Gastroesophageal sphincter (tissue), 4 donors: ENCODE measurements around the gene MIDN. TPM values are rescaled to one million over a fixed set of nuclear protein-coding genes. Genes with fewer than 3 reads are reported as not detected.

ENCODE experiments used
- ATAC-seq: fragments of 150-250 bp; one replicate; pipeline ENCODE4 v1.9.1; 2016; ENCODE audit warnings: mild to moderate bottlenecking, moderate library complexity
- H3K27ac ChIP-seq, 4 donors: fragments of 200-600 bp; sonication (generic) in 3 of 4; 1 replicate in 3 of 4; 2 replicates in 1 of 4; pipeline ENCODE4 v1.5.1; 2016 to 2019
- H3K27me3 ChIP-seq: fragments of 200-600 bp; sonication (generic); one replicate; pipeline ENCODE4 v1.5.1; 2019
- H3K36me3 ChIP-seq, 2 donors: fragments of 200-600 bp; sonication (generic); one replicate each; pipeline ENCODE4 v1.5.1; 2019; ENCODE audit warnings: control low read depth in 1 of 2
- H3K4me1 ChIP-seq, 3 donors: fragments of 200-600 bp; sonication (generic); 1 replicate in 2 of 3; 2 replicates in 1 of 3; pipeline ENCODE4 v1.5.1; 2016 to 2019; ENCODE audit warnings: control low read depth in 2 of 3
- H3K4me3 ChIP-seq, 2 donors: fragments of 200-600 bp; sonication (generic); one replicate each; pipeline ENCODE4 v1.5.1; 2019; ENCODE audit warnings: mild to moderate bottlenecking in 1 of 2, moderate library complexity in 1 of 2
- H3K9me3 ChIP-seq, 3 donors: fragments of 200-600 bp; sonication (generic); one replicate each; pipeline ENCODE4 v1.5.1; 2017 to 2019; ENCODE audit warnings: control low read depth in 2 of 3
- EP300 ChIP-seq: sonication (generic); formaldehyde crosslinking; IDR thresholded peaks from one replicate; pipeline ENCODE4 v1.6.1; 2017; ENCODE audit warnings: antibody characterized with exemption, mild to moderate bottlenecking
- POLR2A ChIP-seq, 2 donors: fragments of 450-650 bp; IDR thresholded peaks; one replicate each; pipeline ENCODE4 v1.6.1; 2017; ENCODE audit warnings: antibody characterized with exemption in 2 of 2, mild to moderate bottlenecking in 2 of 2, moderate library complexity in 1 of 2
- POLR2AphosphoS5 ChIP-seq: sonication (generic); formaldehyde crosslinking; IDR thresholded peaks from one replicate; pipeline ENCODE4 v1.6.1; 2017; ENCODE audit warnings: antibody characterized with exemption
- WGBS, 2 donors: methylation state at CpG; one replicate each; pipeline ENCODE4 v1.1.5; 2018; ENCODE audit warnings: low coverage in 1 of 2; 5-methylcytosine and 5-hydroxymethylcytosine counted together
- total RNA-seq, 4 donors: library from RNA; depleted of rRNA; stranded (reverse); fragments of >200 nt; gene quantifications; one replicate each; pipeline ENCODE4 v1.1.0, GENCODE V29; 2016
- TF ChIP-seq, protein P1 (sequence below), 4 experiments: fragments of 200-600 bp in 2 of 4; fragments of 450-650 bp in 2 of 4; sonication (generic) in 1 of 4; IDR thresholded peaks; one replicate each; pipeline ENCODE4 v1.5.1; 2017 to 2019; ENCODE audit warnings: antibody characterized with exemption in 4 of 4, mild to moderate bottlenecking in 2 of 4, moderate library complexity in 2 of 4

MIDN gene
- total RNA-seq, 4 donors from 2014 or later = 20.0 to 40.1 (median 24.2) TPM

DNA sequence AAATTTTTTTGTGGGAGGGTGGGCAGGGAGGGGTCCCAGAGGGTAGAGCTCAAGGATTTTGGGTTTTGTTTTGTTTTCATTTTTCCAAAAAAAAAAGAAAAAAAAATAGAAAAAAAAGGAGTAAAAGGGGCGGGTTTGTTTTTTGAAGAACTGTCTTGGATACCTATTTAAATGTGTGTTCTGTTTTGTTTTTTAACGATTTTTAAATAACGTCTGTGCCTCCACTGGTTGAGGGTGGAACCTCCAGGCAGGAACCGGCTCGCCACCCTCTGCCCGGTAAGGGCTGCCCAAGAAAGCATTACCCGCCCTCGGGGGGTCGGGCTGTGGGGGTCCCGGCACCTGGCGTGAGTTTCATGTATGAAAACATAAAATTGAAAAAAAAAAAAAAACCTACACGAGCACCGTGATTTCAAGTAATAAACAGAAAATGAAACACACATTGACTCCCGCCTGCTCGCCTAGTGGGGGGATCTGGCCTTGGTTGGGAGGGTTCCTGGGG lies 10.4 kb downstream of the MIDN start:
- H3K4me1 ChIP-seq = peaks cover 4 to 97% (median 67%) of the 10 kb centered on the region in 3 donors
- ATAC-seq = no peak
- peak overlapping the region in 1 of 2 donors; percentile 37 for H3K4me3 ChIP-seq
- no peaks in the 10 kb centered on the region for H3K27me3 ChIP-seq
- H3K36me3 ChIP-seq = peaks cover 3 to 46% of the 10 kb centered on the region in 2 donors
- peak overlapping the region; percentile 48 to 100 (median 94) for H3K27ac ChIP-seq
- 2 to 10% methylated on average over 7 to 15 of the region's 15 CpGs for WGBS, 2 donors
- no peaks in the 10 kb centered on the region for H3K9me3 ChIP-seq
- TF ChIP-seq EP300 (no peak), POLR2AphosphoS5 (no peak)
- TF ChIP-seq, protein P1, sequence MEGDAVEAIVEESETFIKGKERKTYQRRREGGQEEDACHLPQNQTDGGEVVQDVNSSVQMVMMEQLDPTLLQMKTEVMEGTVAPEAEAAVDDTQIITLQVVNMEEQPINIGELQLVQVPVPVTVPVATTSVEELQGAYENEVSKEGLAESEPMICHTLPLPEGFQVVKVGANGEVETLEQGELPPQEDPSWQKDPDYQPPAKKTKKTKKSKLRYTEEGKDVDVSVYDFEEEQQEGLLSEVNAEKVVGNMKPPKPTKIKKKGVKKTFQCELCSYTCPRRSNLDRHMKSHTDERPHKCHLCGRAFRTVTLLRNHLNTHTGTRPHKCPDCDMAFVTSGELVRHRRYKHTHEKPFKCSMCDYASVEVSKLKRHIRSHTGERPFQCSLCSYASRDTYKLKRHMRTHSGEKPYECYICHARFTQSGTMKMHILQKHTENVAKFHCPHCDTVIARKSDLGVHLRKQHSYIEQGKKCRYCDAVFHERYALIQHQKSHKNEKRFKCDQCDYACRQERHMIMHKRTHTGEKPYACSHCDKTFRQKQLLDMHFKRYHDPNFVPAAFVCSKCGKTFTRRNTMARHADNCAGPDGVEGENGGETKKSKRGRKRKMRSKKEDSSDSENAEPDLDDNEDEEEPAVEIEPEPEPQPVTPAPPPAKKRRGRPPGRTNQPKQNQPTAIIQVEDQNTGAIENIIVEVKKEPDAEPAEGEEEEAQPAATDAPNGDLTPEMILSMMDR (IDR thresholded peaks at IDR 0.05) = peak in 1 of 4 experiments; percentile 12

DNA sequence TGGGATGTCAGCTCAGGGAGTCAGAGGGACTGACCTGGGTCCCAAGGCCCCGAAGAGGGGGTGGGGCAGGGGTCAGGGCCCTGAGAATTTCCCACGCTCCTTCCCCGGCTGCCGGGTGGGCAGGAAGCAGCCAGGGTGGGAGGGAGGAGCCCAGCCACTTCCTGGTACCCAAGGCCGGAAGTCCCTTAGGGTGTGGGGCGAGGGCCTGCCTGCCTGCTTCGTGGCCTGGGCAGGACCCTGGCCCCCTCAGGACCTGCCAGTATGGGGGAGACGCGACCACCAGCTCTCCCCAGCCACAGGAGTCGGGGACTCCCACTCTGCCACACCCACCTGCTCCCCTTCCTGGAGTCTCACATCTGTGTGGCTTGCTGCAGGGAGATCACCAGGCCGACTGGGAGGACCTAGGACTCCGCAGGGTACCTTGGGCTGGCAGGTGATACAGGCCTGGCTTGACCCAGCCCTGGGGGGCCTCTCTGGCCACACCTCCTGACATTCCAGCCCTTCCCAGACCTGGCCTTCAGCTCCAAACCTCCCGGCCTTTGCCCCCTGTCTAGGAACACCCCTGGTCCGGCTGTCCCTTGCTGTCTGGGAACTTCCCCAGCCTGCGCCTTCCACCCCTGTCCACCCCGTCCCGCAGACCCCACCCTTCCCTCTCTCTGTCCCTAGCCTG lies 11.0 kb downstream of the MIDN start:
- Histone ChIP-seq H3K27me3 (no peaks in the 10 kb centered on the region), H3K4me3 (peak overlapping the region in 1 of 2 donors; percentile 37), H3K4me1 (peaks cover 4 to 92% (median 62%) of the 10 kb centered on the region in 3 donors), H3K27ac (peak overlapping the region; percentile 48 to 100 (median 94)), H3K36me3 (peaks cover 3 to 40% of the 10 kb centered on the region in 2 donors), H3K9me3 (no peaks in the 10 kb centered on the region)
- ATAC-seq = peak; percentile 30
- WGBS, 2 donors = 6 to 60% methylated on average over 3 to 4 of the region's 17 CpGs
- no peak for TF ChIP-seq EP300
- peak; percentile 62 for TF ChIP-seq POLR2AphosphoS5
- TF ChIP-seq, protein P1 (IDR thresholded peaks at IDR 0.05) = no peak
- TF ChIP-seq POLR2A (IDR thresholded peaks at IDR 0.05) = peak in 1 of 2 donors; percentile 43

DNA sequence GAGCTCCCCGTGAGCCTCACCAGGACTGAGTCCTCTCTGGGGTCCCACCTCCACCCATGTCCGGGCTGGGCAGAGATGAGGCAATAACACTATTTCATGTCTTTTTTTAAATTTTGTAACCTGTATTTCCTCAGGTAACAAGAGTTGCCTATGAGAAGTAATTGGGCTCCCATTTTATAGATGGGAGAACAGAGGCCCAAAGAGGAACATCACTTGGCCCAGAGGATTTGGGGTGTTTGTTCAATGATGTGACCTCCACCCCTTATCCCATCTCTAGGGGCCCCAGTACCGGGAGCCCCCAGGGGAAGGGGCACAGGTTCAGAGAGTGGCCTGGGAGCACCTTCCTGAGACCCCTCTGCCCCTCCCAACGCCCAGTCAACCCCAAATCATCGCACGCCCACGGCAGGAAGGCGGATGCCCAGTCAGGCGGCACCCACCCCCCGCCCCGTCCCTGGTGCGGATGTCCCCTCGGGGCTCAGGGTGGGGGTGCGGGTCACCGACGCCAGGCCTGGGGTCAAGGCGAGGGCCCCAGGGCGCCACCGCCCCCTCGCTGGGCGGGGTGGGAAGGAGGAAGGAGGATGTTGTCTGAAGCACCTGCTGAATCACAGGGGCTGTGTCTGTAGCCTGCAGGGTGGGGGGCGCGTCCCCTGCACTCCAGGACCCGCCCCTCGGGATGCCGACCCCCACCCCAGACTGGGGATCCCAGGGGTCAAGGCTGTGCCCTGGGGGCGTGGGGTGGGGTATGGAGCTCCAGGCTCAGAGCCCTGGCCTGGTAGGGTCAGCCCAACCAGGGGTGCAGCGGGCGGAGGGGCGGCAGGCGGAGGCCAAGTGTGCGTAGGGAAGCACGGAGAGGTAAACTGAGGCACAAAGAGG lies 11.7 kb downstream of the MIDN start:
- Histone ChIP-seq H3K4me1 (peaks cover 4 to 89% (median 56%) of the 10 kb centered on the region in 3 donors), H3K36me3 (peaks cover 1 to 33% of the 10 kb centered on the region in 2 donors), H3K4me3 (peak overlapping the region in 1 of 2 donors; percentile 70), H3K27me3 (no peaks in the 10 kb centered on the region), H3K27ac (peak overlapping the region; percentile 48 to 100 (median 94)), H3K9me3 (no peaks in the 10 kb centered on the region)
- 0 to 14% methylated on average over 1 to 4 of the region's 33 CpGs for WGBS, 2 donors
- TF ChIP-seq POLR2AphosphoS5 = peak; percentile 59
- TF ChIP-seq POLR2A (IDR thresholded peaks at IDR 0.05) = peak in 1 of 2 donors; percentile 30
- no peak for TF ChIP-seq EP300
- TF ChIP-seq, protein P1 (IDR thresholded peaks at IDR 0.05) = no peak
- no peak for ATAC-seq

DNA sequence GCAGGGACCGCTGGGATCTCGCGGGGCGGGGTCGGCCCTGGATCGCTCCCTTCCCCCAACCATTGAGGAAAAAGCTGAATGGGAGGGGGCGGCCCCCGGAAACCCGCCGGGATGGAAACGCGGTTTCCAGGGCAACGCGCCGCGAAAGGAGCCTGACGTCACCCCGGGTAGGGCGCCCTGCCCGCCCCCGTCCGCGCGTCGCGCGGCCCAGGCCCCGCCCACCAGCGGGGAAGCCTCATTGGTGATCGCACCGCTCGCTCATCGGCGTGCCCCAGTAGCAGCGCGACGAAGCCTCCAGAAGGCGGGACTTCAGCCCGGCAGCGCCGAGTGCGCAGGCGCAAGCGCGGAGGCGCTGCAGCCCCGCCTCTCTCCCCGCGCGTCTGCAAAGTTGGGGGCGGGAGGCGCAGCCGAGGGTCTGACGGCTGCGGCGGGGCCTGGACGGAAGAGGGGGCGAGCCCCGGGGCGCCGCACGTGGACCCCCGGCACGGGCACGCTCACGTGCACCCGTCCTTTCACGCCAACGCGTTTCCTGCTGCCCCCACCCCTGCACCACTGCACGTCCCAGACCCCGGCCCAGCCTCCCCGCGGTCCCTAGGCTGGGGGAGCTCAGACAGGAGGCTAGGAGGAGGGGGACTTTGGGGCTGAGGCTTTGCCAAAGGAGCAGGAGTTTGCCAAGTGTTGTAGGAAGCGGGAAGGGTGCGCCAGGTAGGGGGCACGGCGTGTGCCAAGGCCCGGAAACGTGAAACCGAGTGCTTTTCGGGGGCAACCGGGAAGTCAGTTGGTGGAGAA lies 12.6 kb downstream of the MIDN start:
- Histone ChIP-seq H3K4me3 (peak overlapping the region; percentile 28 to 70), H3K27me3 (no peaks in the 10 kb centered on the region), H3K9me3 (no peaks in the 10 kb centered on the region), H3K4me1 (peaks cover 4 to 89% (median 56%) of the 10 kb centered on the region in 3 donors), H3K36me3 (peaks cover 0 to 24% of the 10 kb centered on the region in 2 donors), H3K27ac (peak overlapping the region; percentile 74 to 100 (median 94))
- TF ChIP-seq EP300 (no peak), POLR2A (IDR thresholded peaks at IDR 0.05) (peak; percentile 27 to 37)
- TF ChIP-seq, protein P1 (IDR thresholded peaks at IDR 0.05) = no peak
- WGBS, 2 donors = 1 to 2% methylated on average over 9 to 13 of the region's 83 CpGs
- peak; percentile 87 for ATAC-seq
